Astrocyte (in vitro differentiated cells and primary cell): Measurements from ENCODE around the gene IFNLR1. TPM values are rescaled to one million over a fixed set of nuclear protein-coding genes. Genes with fewer than 3 reads are reported as not detected.

Experiments
- DNase-seq: peaks from one replicate; pipeline ENCODE4 v3.0.0-alpha.2; 2010; ENCODE audit warnings: low read depth
- FAIRE-seq: peaks from 2 replicates; lab custom pipeline; 2011; peaks lifted over from hg19 to GRCh38; lab: Jason Lieb, UNC
- H2AFZ ChIP-seq: 2 replicates; pipeline ENCODE4 v1.6.0; 2012; ENCODE audit warnings: low read depth, low read length, inconsistent platforms
- H3K27ac ChIP-seq: 2 replicates; pipeline ENCODE4 v1.5.1; 2011; ENCODE audit warnings: low read depth, low read length, inconsistent platforms
- H3K27me3 ChIP-seq: 2 replicates; pipeline ENCODE4 v1.6.0; 2011; ENCODE audit warnings: low read length, inconsistent platforms; ENCODE audit not compliant: insufficient read depth
- H3K36me3 ChIP-seq: 2 replicates; pipeline ENCODE4 v1.5.1; 2011; ENCODE audit warnings: low read length, inconsistent platforms; ENCODE audit not compliant: insufficient read depth
- H3K4me1 ChIP-seq: 2 replicates; pipeline ENCODE4 v1.5.1; 2011; ENCODE audit warnings: low read length, inconsistent platforms; ENCODE audit not compliant: insufficient read depth
- H3K4me2 ChIP-seq: 2 replicates; pipeline ENCODE4 v1.6.0; 2012; ENCODE audit warnings: low read length, inconsistent platforms
- H3K4me3 ChIP-seq: 2 replicates; pipeline ENCODE4 v1.5.1; 2011; ENCODE audit warnings: low read depth, mild to moderate bottlenecking, low read length, inconsistent platforms; ENCODE audit not compliant: insufficient read depth
- H3K79me2 ChIP-seq: 2 replicates; pipeline ENCODE4 v1.6.0; 2012; ENCODE audit warnings: mild to moderate bottlenecking, low read length, inconsistent platforms; ENCODE audit not compliant: insufficient read depth
- H3K9ac ChIP-seq: 2 replicates; pipeline ENCODE4 v1.6.0; 2012; ENCODE audit warnings: mild to moderate bottlenecking, low read length, inconsistent platforms
- H3K9me3 ChIP-seq: 2 replicates; pipeline ENCODE4 v1.5.1; 2012; ENCODE audit warnings: low read depth, mild to moderate bottlenecking, low read length, inconsistent platforms; ENCODE audit not compliant: insufficient read depth
- H4K20me1 ChIP-seq: 2 replicates; pipeline ENCODE4 v1.6.0; 2012; ENCODE audit warnings: low read length, inconsistent platforms; ENCODE audit not compliant: insufficient read depth
- H3K27ac Mint-ChIP-seq: one replicate; pipeline ENCODE4 v1.8.0; 2021; ENCODE audit warnings: mild to moderate bottlenecking, mixed read lengths; ENCODE audit not compliant: unreplicated experiment
- H3K27me3 Mint-ChIP-seq: one replicate; pipeline ENCODE4 v1.8.0; 2021; ENCODE audit warnings: low read depth, mixed read lengths; ENCODE audit not compliant: unreplicated experiment
- H3K36me3 Mint-ChIP-seq: one replicate; pipeline ENCODE4 v1.8.0; 2021; ENCODE audit warnings: low read depth, mixed read lengths; ENCODE audit not compliant: unreplicated experiment
- H3K4me1 Mint-ChIP-seq: one replicate; pipeline ENCODE4 v1.8.0; 2021; ENCODE audit warnings: low read depth, mixed read lengths; ENCODE audit not compliant: unreplicated experiment
- H3K4me3 Mint-ChIP-seq: one replicate; pipeline ENCODE4 v1.8.0; 2021; ENCODE audit warnings: mild to moderate bottlenecking, moderate library complexity, mixed read lengths; ENCODE audit not compliant: unreplicated experiment
- H3K9me3 Mint-ChIP-seq: one replicate; pipeline ENCODE4 v1.8.0; 2021; ENCODE audit warnings: mild to moderate bottlenecking, mixed read lengths; ENCODE audit not compliant: unreplicated experiment
- EZH2 ChIP-seq: IDR thresholded peaks from 2 replicates; pipeline ENCODE4 v1.6.1; 2012; ENCODE audit warnings: mild to moderate bottlenecking, low read length, inconsistent platforms; ENCODE audit not compliant: insufficient read depth
- total RNA-seq: library from RNA; stranded (reverse); gene quantifications from 2 replicates; pipeline ENCODE4 v1.2.1, GENCODE V29; 2021
- TF ChIP-seq, protein P1 (sequence below): IDR thresholded peaks from 2 replicates; pipeline ENCODE4 v1.5.1; 2011; ENCODE audit warnings: low read depth, mild to moderate bottlenecking, inconsistent platforms, low read length, moderate library complexity; ENCODE audit not compliant: insufficient read depth

IFNLR1 gene
- total RNA-seq, 1 donor from 2014 or later, result 1.5 TPM

DNA sequence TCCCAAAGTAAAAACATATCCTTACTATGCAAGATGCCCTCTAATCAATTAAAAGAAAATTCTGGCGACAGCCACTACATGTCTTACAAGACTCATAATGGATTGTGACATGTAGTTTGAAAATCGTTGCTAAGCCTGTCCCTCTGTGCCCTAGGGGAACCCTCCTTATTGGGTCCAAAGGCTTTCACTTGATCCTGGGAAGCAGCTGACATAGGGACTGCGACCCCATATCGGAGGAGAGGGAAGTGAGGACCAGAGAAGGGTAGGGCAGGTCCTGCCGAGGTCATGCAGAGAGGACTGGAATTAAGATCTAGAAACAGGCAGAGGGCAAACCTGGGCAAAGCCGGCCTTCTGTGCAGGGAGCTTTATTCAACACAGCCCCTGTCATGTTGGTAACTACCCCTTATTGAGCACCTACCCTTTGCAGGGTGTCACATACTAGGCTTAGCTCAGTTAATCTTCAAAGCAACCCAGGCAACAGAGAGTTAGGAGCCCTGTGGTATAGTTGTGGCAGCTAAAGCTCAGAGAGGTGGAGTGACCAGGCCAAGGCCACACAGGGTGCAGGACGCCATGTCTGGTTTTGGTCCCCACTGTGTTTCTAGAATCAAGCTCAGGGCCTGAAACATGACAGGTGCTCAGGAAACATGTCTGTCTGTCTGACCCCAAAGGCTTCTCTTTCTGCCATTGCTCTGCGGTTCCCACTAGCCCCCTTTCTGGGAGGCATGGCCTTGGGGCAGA is 18.4 kb upstream of the IFNLR1 start:
- Histone ChIP-seq H3K27me3 (no peaks in the 10 kb centered on the region), H3K79me2 (no peaks in the 10 kb centered on the region), H3K27ac (no peak overlapping the region), H3K9me3 (no peaks in the 10 kb centered on the region), H4K20me1 (no peaks in the 10 kb centered on the region), H3K9ac (no peak overlapping the region), H3K36me3 (no peaks in the 10 kb centered on the region), H3K4me1 (no peaks in the 10 kb centered on the region), H2AFZ (no peak overlapping the region), H3K4me2 (no peak overlapping the region), H3K4me3 (no peak overlapping the region)
- Mint-ChIP-seq H3K27ac (no peak overlapping the region), H3K27me3 (peaks cover 19% of the 10 kb centered on the region), H3K4me3 (no peak overlapping the region), H3K9me3 (no peaks in the 10 kb centered on the region), H3K4me1 (peaks cover 2% of the 10 kb centered on the region), H3K36me3 (no peaks in the 10 kb centered on the region)
- FAIRE-seq, result no peak
- DNase-seq, result no peak
- TF ChIP-seq EZH2, result no peak
- TF ChIP-seq, protein P1, sequence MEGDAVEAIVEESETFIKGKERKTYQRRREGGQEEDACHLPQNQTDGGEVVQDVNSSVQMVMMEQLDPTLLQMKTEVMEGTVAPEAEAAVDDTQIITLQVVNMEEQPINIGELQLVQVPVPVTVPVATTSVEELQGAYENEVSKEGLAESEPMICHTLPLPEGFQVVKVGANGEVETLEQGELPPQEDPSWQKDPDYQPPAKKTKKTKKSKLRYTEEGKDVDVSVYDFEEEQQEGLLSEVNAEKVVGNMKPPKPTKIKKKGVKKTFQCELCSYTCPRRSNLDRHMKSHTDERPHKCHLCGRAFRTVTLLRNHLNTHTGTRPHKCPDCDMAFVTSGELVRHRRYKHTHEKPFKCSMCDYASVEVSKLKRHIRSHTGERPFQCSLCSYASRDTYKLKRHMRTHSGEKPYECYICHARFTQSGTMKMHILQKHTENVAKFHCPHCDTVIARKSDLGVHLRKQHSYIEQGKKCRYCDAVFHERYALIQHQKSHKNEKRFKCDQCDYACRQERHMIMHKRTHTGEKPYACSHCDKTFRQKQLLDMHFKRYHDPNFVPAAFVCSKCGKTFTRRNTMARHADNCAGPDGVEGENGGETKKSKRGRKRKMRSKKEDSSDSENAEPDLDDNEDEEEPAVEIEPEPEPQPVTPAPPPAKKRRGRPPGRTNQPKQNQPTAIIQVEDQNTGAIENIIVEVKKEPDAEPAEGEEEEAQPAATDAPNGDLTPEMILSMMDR, result no peak

GRCh38 chr1:24204116-24204515 is 17.0 kb upstream of the IFNLR1 start:
- Histone ChIP-seq H3K4me2 (no peak overlapping the region), H4K20me1 (no peaks in the 10 kb centered on the region), H3K4me1 (peaks cover 2% of the 10 kb centered on the region), H3K27ac (no peak overlapping the region), H3K27me3 (no peaks in the 10 kb centered on the region), H3K79me2 (no peaks in the 10 kb centered on the region), H3K9ac (no peak overlapping the region), H2AFZ (no peak overlapping the region), H3K9me3 (no peaks in the 10 kb centered on the region), H3K4me3 (no peak overlapping the region), H3K36me3 (no peaks in the 10 kb centered on the region)
- peaks cover 2% of the 10 kb centered on the region for H3K4me1 Mint-ChIP-seq
- H3K9me3 Mint-ChIP-seq, result no peaks in the 10 kb centered on the region
- H3K36me3 Mint-ChIP-seq, result no peaks in the 10 kb centered on the region
- peaks cover 20% of the 10 kb centered on the region for H3K27me3 Mint-ChIP-seq
- FAIRE-seq (no peak), DNase-seq (no peak)
- TF ChIP-seq, protein P1, result no peak
- no peak for TF ChIP-seq EZH2
- H3K4me3 Mint-ChIP-seq, result no peak overlapping the region
- no peak overlapping the region for H3K27ac Mint-ChIP-seq

- peaks cover 2% of the 10 kb centered on the region for H3K4me1 Mint-ChIP-seq
- TF ChIP-seq, protein P1, result no peak
- no peak for TF ChIP-seq EZH2
- H3K36me3 Mint-ChIP-seq, result no peaks in the 10 kb centered on the region
- Histone ChIP-seq H2AFZ (no peak overlapping the region), H3K27ac (no peak overlapping the region), H3K27me3 (no peaks in the 10 kb centered on the region), H3K4me2 (no peak overlapping the region), H3K9me3 (no peaks in the 10 kb centered on the region), H3K36me3 (no peaks in the 10 kb centered on the region), H3K4me3 (no peak overlapping the region), H4K20me1 (no peaks in the 10 kb centered on the region), H3K79me2 (no peaks in the 10 kb centered on the region), H3K4me1 (peaks cover 2% of the 10 kb centered on the region), H3K9ac (no peak overlapping the region)
- no peaks in the 10 kb centered on the region for H3K9me3 Mint-ChIP-seq
- FAIRE-seq (no peak), DNase-seq (no peak)
- no peak overlapping the region for H3K27ac Mint-ChIP-seq
- peaks cover 18% of the 10 kb centered on the region for H3K27me3 Mint-ChIP-seq
- H3K4me3 Mint-ChIP-seq, result no peak overlapping the region
Measured at GRCh38 chr1:24203404-24203803, 16.3 kb upstream of the IFNLR1 start.
